GM08714 (cell line): Measurements from ENCODE around the gene MFAP5.

Experiments
- H3K4me3 ChIP-seq: fragments of 200-500 bp; sonication (Bioruptor generic); 2 replicates; pipeline ENCODE4 v1.5.1; 2014; ENCODE audit warnings: mild to moderate bottlenecking, low read length, inconsistent platforms
- ZNF274 ChIP-seq: IDR thresholded peaks from 2 replicates; pipeline ENCODE4 v1.6.1; 2012; ENCODE audit warnings: mild to moderate bottlenecking, low read depth, low read length

Gene MFAP5

DNA sequence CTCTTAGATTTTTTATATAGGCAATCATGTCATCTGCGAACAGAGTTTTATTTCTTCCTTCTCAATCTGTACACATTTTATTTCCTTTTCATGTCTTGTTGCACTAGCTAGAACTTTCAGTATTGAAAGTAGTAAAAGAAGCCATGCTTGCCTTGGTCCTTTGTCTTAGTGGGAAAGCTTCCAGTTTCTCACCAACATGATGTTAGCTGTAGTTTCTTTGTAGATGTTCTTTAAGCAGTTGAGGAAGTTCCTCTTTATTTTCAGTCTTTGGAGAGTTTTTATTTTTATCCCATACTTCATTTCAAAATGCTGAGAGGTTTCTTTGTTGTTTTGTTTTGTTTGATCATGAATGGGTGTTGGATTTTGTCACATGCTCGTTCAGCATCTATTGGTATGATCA is 22.4 kb upstream of the MFAP5 start:
- H3K4me3 ChIP-seq, result no peak overlapping the region
- no peak for TF ChIP-seq ZNF274

DNA sequence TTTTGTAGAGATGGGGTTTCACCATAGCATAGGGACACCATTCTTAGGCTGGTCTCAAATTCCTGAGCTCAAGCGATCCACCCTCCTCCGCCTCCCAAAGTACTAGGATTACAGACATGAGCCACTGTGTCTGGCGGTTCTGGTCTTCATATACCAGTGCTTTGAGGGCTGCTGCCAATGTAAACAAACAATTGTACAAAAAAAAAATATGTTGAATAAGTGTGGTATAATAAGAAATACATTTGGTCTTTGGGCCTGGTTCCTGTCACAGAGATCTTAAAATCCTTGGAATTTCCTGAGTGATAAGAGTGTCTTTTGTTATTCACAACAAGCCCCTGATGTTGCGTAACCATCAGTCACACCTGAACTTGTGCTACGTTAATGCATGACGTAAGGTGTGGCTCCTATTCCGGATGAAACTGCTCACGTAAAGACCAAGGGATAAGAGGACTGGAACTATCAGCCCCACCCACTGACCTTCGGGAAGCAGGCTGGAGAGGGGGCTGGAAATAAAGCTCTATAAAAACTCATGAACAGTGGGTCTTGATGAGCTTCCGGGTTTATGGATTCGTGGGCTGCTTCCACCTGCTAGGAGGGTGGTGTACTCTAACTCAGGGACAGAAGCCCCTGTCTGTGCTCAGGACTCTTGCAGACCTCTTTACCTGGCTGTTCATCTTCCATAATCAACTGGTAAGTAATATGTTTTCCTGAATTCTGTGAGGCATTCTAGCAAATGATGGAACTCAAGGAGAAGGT is 18.7 kb upstream of the MFAP5 start:
- TF ChIP-seq ZNF274, result no peak
- H3K4me3 ChIP-seq, result no peak overlapping the region

DNA sequence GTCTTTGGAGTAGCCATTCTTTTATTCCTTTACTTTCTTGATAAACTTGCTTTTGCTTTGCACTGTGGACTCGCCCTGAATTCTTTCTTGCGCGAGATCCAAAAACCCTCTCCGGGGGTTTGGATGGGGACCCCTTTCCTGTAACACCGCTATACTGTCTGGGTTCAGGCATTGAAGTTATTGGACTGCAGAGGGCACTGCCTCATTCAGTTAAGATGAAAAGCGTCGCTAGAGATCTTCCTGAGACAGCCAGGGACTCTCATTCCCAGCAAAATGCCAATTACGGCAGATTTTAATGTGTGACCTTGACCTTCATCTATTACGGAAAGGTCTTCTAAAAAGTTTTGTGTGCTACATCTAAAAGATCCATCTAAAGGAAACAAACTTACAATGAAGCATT is 17.9 kb upstream of the MFAP5 start:
- H3K4me3 ChIP-seq, result no peak overlapping the region
- no peak for TF ChIP-seq ZNF274

DNA sequence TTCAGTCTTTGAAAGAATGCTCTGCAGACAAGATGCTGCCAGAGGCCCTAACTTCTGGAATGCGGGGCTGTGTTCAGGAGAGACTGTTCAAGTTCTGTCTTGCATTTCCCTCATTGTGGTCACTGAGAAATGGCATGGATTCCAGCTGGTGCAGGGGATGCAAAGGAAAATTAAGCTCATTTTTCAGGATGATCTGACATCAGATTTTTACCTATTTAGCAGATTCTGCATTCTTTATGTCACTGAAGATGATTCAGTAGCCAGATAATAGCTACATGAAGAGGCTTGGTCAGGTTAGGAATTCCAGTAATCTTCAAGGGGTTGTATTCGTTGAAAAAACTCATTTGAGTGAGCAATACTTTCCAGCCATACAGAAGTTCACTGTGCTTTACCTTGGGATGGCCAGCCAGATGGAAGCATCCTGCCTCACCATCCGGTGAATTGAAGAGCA is 16.1 kb upstream of the MFAP5 start:
- TF ChIP-seq ZNF274, result no peak
- no peak overlapping the region for H3K4me3 ChIP-seq

DNA sequence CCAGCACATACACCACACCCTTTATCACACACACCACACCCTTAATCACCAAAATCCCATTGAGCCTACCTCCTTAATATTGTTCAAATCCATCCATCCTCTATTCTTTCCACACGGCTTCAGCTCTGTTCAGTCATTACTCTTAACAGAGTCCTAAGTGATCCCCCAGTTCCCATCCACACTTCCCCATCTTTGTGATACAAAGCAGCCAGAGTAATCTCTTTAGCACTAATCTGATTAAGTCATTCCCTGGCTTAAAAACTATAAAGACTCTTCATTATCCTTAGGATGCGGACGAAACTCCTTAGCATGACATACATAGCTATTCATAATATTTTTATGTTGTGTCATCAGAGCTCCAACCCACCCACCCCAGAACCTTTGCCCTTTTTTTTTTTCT is 14.7 kb upstream of the MFAP5 start:
- no peak for TF ChIP-seq ZNF274
- no peak overlapping the region for H3K4me3 ChIP-seq

DNA sequence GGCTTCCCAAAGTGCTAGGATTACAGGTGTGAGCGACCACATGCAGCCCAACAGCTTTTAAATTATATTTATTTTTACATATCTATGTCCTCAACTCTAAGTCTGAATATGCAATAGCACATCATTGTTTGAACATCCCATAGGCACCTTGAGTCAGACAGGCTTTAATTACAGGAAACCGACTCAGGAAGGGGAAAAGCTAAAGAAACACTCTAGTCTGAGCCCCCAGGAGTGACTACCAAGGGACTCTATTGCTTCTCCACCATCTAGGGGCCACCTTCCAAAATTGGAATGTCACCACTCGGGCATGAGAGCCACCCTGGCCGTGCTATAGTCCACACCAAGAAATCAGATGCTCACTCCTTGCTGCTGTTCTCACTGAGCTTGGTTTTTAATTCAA is 14.0 kb upstream of the MFAP5 start:
- no peak for TF ChIP-seq ZNF274
- H3K4me3 ChIP-seq, result no peak overlapping the region

DNA sequence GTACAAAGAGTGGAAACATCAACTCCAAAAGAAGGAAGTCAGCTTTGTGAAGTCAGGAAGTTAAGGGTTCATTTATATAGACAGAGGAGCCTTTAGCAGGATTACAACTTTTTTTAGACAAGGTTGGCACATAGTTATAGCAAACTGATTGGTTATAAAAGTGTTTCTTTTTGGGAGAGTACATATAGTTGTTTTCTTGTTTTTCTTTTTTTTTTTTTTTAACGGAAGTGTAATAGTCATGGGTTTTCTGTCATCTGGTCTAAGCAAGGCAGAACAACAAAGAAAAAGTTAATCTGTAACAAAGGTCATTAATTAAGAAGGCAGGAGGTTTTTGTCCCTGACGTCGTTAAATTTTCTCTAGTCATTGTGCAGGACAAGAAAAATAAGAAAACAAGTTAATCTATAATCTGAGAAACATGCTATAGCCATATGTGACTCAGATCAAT is 13.0 kb upstream of the MFAP5 start:
- H3K4me3 ChIP-seq, result no peak overlapping the region
- TF ChIP-seq ZNF274, result no peak

DNA sequence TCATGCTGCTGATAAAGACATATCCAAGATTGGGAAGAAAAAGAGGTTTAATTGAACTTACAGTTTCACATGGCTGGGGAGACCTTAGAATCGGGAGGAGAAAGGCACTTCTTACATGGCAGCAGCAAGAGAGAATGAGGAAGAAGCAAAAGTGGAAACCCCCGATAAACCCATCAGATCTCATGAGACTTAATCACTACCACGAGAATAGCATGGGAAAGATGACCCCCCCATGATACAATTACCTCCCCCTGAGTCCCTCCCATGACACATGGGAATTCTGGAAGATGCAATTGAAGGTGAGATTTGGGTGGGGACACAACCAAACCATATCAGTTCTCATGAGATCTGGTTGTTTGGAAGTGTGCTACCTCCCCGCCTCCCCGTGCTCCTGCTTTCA is 9.8 kb upstream of the MFAP5 start:
- no peak overlapping the region for H3K4me3 ChIP-seq
- no peak for TF ChIP-seq ZNF274

DNA sequence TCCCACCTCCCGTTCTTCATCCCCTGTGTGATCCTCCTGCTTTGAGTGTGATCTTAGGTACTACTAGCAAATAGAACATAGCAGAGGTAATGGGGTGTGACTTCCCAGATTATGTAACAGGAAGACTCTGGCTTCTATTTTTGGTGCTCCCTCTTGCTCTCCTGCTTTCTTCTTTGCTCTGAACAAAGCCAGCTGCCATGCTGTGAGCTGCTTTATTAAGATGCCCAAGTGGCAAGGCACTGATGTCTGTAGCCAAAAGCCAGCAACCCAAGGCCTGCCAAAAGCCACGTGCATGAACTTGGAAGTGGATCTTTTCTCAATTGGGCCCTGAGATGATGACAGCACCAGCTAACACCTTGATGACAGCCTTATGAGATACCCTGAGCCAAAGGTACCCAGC is 5.8 kb upstream of the MFAP5 start:
- H3K4me3 ChIP-seq, result no peak overlapping the region
- TF ChIP-seq ZNF274, result no peak

DNA sequence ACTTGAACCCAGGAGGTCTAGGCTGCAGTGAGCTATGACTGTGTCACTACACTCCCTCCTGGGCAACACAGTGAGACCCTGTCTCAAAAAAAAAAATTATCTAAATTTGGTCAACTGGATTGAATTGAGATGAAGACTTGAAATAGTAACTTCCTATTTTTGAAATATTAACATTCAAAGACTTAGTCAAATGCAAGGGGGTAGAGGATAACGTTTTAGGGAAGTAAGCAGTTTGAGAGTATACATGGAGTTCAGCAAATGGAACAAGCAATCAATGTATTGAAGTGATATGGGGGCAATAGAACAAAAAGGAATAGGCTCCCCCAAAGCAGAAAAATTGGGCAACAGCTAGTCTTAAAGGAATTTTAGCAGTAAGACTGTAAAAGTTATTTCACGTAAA is 4.6 kb upstream of the MFAP5 start:
- no peak overlapping the region for H3K4me3 ChIP-seq
- TF ChIP-seq ZNF274, result no peak

DNA sequence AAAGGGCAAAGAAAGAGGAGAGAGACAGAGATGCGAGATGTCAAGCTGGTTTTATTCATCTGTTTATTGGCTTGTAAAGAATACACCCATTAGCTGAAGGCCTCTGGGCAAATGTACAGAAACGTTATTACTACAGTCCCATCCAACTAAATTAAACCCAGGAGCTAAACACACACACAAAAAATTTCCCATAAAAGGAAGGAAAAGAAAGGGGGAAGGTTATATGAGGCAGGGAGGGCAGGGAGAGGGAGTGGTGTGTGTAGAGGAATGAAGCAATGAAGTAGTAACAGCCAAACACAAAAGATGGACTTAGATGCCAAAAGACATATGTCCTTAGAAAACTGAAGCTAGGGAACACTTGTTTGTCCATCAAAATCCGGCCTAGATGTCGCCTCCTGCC is 3.1 kb upstream of the MFAP5 start:
- TF ChIP-seq ZNF274, result no peak
- H3K4me3 ChIP-seq, result no peak overlapping the region

DNA sequence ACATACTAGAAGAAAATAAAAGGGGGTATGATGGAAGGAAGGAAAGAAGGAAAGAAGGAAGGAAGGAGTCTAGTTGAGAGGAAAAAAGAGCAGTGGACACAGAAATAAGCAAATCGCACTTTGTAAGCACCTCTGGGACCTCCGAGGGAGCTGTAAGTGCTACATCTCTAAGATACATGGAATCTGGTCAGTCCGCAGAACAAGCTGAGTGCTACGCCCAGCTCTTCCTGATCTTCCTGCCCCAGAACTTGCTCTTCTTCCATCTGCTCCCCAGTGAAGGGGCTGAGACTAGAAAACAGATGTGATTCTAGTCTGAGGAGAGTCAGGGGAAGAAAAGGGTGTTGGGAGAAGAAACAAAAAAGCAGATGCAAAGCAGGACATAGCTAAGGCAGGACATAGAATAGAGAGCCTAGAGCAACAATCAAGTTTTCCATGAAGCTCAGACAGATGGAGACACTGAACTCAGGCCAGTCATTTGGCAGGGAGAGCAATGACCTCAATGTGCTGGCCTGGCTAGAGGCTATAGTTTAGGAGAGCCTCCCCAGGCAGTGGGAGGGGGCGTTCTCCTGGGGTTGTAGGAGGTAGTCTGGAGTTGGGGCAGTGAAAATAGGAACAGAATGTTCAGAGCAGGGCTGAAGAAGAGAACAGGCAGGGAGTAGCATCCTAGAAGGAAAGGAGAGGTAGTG is 1.7 kb upstream of the MFAP5 start:
- H3K4me3 ChIP-seq, result no peak overlapping the region
- TF ChIP-seq ZNF274, result no peak

DNA sequence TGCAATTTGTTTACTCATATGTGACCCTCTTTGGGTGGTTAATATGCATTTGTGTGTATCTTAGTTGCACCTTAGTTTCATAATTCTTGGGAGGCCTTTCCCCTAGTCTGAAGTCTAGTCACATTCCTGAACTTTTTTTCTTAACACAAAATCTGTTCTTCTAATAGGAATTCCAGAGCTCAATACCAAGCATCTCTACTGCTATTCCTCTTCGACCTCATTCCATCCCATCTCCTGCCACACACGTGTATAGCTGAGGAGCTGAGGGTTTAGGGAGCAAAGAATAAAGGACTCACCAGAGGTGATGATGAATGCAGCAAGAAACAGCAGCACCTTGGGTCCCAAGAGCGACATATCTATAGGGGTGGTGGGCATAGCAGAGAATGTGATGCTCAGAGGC is 875 bp downstream of the MFAP5 start:
- no peak overlapping the region for H3K4me3 ChIP-seq
- no peak for TF ChIP-seq ZNF274

DNA sequence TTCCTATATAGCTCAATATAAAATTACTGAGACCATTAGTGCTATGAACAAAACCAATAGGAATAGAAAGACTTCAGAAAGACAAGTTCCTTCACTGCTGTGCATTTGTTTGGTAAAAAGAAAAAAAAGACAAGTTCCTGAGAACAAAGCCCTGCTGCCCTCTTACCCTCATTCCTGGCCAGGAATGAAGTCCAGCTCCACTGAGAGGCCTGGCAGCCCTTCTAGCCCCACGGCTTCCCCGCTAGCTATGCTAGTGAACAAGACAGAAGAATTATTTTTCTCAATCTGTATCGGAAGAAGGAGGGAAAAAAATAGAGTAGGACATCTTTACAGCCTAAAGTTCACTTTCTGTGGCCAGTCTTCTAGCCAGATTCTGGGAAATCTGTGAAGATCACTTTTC is 1.6 kb downstream of the MFAP5 start:
- no peak for TF ChIP-seq ZNF274
- no peak overlapping the region for H3K4me3 ChIP-seq

DNA sequence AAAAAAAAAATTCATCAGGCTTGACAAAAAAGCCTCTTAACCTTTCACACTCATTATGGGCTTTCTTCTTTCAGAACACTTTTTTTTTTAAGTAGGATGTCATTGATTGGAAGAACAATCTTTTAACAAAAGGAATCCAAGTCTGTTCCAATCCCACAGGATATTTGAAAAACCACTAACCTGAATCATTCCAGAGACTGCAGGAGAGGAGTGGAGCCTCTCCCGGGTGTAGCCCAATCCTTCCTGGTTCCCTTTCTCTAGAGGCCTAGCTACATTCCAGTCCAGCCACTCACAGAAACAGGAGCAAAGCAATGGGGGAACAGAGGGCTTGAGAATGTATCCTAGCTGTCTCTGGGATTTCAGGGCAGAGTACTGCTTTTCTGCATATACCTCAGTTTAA is 4.3 kb downstream of the MFAP5 start:
- no peak overlapping the region for H3K4me3 ChIP-seq
- no peak for TF ChIP-seq ZNF274
